ENCODE results near the gene ISYNA1. TPM values are rescaled to one million over a fixed set of nuclear protein-coding genes. Genes with fewer than 3 reads are reported as not detected.

Gene ISYNA1
- total RNA-seq, 1 donor from 2014 or later = 30.6 TPM

- H3K4me1 ChIP-seq = peaks cover 10% of the 10 kb centered on the region
- H3K27me3 ChIP-seq (ENCODE audit: low read depth) = no peaks in the 10 kb centered on the region
- no peak overlapping the region for H3K27ac ChIP-seq
- H3K9me3 ChIP-seq = no peaks in the 10 kb centered on the region
- intact Hi-C loops (cut with DNase I) = no loop called here
- ATAC-seq (no peak), DNase-seq (no peak)
- peaks cover 91% of the 10 kb centered on the region for H3K36me3 ChIP-seq
- TF ChIP-seq, protein P1, sequence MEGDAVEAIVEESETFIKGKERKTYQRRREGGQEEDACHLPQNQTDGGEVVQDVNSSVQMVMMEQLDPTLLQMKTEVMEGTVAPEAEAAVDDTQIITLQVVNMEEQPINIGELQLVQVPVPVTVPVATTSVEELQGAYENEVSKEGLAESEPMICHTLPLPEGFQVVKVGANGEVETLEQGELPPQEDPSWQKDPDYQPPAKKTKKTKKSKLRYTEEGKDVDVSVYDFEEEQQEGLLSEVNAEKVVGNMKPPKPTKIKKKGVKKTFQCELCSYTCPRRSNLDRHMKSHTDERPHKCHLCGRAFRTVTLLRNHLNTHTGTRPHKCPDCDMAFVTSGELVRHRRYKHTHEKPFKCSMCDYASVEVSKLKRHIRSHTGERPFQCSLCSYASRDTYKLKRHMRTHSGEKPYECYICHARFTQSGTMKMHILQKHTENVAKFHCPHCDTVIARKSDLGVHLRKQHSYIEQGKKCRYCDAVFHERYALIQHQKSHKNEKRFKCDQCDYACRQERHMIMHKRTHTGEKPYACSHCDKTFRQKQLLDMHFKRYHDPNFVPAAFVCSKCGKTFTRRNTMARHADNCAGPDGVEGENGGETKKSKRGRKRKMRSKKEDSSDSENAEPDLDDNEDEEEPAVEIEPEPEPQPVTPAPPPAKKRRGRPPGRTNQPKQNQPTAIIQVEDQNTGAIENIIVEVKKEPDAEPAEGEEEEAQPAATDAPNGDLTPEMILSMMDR (IDR thresholded peaks at IDR 0.05) = no peak
- no peak overlapping the region for H3K4me3 ChIP-seq
Observed at GRCh38 chr19:18446811-18447359, 9.0 kb upstream of the ISYNA1 start.

- TF ChIP-seq, protein P1 (IDR thresholded peaks at IDR 0.05) = no peak
- Histone ChIP-seq H3K27ac (peak overlapping the region; percentile 31), H3K4me3 (no peak overlapping the region), H3K9me3 (no peaks in the 10 kb centered on the region), H3K27me3 (ENCODE audit: low read depth) (no peaks in the 10 kb centered on the region), H3K36me3 (peaks cover 85% of the 10 kb centered on the region), H3K4me1 (peaks cover 10% of the 10 kb centered on the region)
- DNase-seq (no peak), ATAC-seq (no peak)
- intact Hi-C loops (cut with DNase I) = no loop called here
Observed at GRCh38 chr19:18446145-18446810, 8.3 kb upstream of the ISYNA1 start.

DNA sequence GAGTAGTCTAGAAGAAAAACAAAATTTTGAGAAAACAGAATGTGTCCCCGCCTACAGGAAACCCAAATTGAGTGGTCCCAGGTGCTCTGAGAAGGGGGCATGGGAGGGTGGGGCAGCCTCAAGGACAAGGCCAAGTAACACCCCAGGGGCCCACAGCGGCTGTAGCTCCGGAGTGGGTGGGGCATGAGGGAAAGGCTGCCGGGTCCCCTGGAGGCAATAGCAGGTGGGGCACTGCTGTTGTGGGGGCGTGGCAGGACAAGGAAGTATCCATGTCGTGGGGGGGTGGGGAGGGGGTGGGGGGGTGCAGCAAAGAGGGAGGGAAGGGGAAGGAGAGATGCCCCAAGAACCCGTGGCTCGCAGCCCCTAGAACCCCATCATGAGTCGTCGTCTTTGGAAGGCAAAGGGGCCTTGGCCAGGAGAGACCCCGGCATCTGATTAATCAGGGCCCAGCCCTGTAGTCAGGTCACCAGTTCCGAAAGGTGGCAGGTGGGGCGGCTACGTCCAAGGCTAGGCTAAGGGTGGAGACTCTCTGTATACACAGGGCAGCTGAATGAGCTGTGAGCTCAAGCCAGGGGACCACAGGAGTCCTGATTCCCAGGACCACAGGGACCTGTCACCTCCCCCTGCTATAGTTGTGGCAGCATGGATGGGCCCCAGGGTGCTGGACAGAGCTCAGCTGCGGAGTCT lies 7.5 kb upstream of the ISYNA1 start:
- Histone ChIP-seq H3K27ac (no peak overlapping the region), H3K4me1 (peaks cover under 1% of the 10 kb centered on the region), H3K27me3 (ENCODE audit: low read depth) (no peaks in the 10 kb centered on the region), H3K36me3 (peaks cover 76% of the 10 kb centered on the region), H3K4me3 (no peak overlapping the region), H3K9me3 (no peaks in the 10 kb centered on the region)
- TF ChIP-seq, protein P1 (IDR thresholded peaks at IDR 0.05) = no peak
- ATAC-seq (no peak), DNase-seq (no peak)
- intact Hi-C loops (cut with DNase I) = no loop called here

GRCh38 chr19:18444513-18444912 lies 6.6 kb upstream of the ISYNA1 start:
- H3K4me1 ChIP-seq = peaks cover 2% of the 10 kb centered on the region
- TF ChIP-seq, protein P1 (IDR thresholded peaks at IDR 0.05) = no peak
- no peak overlapping the region for H3K4me3 ChIP-seq
- no peaks in the 10 kb centered on the region for H3K9me3 ChIP-seq
- H3K27me3 ChIP-seq (ENCODE audit: low read depth) = no peaks in the 10 kb centered on the region
- intact Hi-C loops (cut with DNase I) = no loop called here
- no peak for DNase-seq
- ATAC-seq = no peak
- H3K36me3 ChIP-seq = peaks cover 67% of the 10 kb centered on the region
- no peak overlapping the region for H3K27ac ChIP-seq

DNA sequence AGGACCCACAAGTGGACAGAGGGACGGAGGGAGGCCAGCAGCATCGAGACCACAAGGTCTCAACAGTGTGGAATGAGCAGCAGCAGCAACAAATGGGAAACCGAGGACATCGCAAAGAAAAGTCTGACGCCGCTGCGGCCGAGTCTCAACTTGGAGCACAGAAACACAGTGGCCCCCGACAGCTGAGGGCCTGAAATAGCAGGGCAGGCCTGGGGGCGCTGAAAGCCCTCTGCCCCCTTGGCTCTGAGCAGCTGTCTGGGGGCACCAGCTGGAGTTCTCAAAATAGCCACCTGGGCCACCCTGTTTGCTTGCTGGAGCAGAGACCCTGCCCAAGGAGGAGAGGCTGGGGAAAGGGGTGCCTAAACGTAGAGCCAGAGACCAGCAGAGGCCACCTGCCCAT lies 5.9 kb upstream of the ISYNA1 start:
- Histone ChIP-seq H3K4me3 (no peak overlapping the region), H3K27me3 (ENCODE audit: low read depth) (no peaks in the 10 kb centered on the region), H3K9me3 (no peaks in the 10 kb centered on the region), H3K36me3 (peaks cover 61% of the 10 kb centered on the region), H3K27ac (no peak overlapping the region), H3K4me1 (peaks cover 9% of the 10 kb centered on the region)
- intact Hi-C loops (cut with DNase I) = no loop called here
- DNase-seq = no peak
- TF ChIP-seq, protein P1 (IDR thresholded peaks at IDR 0.05) = no peak
- ATAC-seq = no peak

All from lower lobe of right lung (tissue), 2 donors.